AG04450 (cell line): Measurements from ENCODE around the gene SPOUT1. TPM values are rescaled to one million over a fixed set of nuclear protein-coding genes. Genes with fewer than 3 reads are reported as not detected.
A peak's percentile ranks its signal among the peaks of the same experiment; 100 is the strongest.

ENCODE experiments used
- CTCF ChIA-PET: fragments of 300-600, 350-600 bp; formaldehyde crosslinking; extraction: SDS; loops from one replicate; lab custom pipeline; 2022; ENCODE audit warnings: antibody characterized with exemption, inconsistent platforms; lab: Charles Lee
- POLR2A ChIA-PET: fragments of 350-600 bp; formaldehyde crosslinking; extraction: SDS; loops from one replicate; lab custom pipeline; 2021; ENCODE audit warnings: antibody characterized with exemption, inconsistent platforms; lab: Yijun Ruan, JAX
- DNase-seq: peaks from one replicate; pipeline ENCODE4 v3.0.0-alpha.2; 2011; ENCODE audit warnings: low read depth, low spot score
- H3K27ac ChIP-seq: one replicate; pipeline ENCODE4 v1.5.1; 2012; ENCODE audit warnings: low read depth, low read length, control low read depth
- H3K27me3 ChIP-seq: one replicate; pipeline ENCODE4 v1.6.0; 2012; ENCODE audit warnings: low read length; ENCODE audit not compliant: control insufficient read depth, insufficient read depth
- H3K4me3 ChIP-seq: 2 replicates; pipeline ENCODE4 v1.5.1; 2011; ENCODE audit warnings: mild to moderate bottlenecking, low read depth, low read length, control low read depth
- H3K9me3 ChIP-seq: 2 replicates; pipeline ENCODE4 v1.5.1; 2012; ENCODE audit warnings: low read length; ENCODE audit not compliant: control insufficient read depth, insufficient read depth
- polyA plus RNA-seq: library from polyadenylated mRNA; depleted of rRNA; stranded (reverse); fragments of >200 nt; gene quantifications from 2 replicates; pipeline ENCODE4 v1.2.3, GENCODE V29; 2011
- TF ChIP-seq, protein P1 (sequence below): IDR thresholded peaks from 2 replicates; pipeline ENCODE4 v1.5.1; 2011; ENCODE audit warnings: low read depth, low read length, control low read depth, inconsistent platforms

SPOUT1 gene
- polyA plus RNA-seq, 1 experiment, result 19.1 TPM

DNA sequence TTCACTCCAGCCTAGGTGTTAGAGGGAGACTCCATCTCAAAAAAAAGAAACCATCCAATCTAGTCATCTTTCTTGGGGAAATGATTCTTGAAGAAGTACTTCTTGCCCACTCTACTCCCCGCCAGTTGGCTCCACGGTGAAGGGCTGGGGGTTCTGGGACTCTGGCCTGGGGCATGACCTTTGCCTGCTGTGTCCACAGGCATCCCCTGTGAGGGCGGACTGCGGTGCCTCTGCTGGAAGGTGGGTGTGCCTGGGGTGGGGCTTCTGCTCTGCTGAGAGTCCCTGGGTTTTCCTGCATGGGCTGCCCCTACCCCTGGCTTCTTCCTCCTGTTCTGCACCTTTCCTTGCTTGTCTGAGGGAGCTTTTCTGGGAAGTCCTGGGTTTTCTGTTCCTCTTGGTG lies 39.1 kb downstream of the SPOUT1 start:
- Histone ChIP-seq H3K9me3 (peaks cover 3% of the 10 kb centered on the region; the same call in 1 of the 2 replicates), H3K27me3 (no peaks in the 10 kb centered on the region), H3K4me3 (no peak overlapping the region), H3K27ac (no peak overlapping the region)
- TF ChIP-seq, protein P1, sequence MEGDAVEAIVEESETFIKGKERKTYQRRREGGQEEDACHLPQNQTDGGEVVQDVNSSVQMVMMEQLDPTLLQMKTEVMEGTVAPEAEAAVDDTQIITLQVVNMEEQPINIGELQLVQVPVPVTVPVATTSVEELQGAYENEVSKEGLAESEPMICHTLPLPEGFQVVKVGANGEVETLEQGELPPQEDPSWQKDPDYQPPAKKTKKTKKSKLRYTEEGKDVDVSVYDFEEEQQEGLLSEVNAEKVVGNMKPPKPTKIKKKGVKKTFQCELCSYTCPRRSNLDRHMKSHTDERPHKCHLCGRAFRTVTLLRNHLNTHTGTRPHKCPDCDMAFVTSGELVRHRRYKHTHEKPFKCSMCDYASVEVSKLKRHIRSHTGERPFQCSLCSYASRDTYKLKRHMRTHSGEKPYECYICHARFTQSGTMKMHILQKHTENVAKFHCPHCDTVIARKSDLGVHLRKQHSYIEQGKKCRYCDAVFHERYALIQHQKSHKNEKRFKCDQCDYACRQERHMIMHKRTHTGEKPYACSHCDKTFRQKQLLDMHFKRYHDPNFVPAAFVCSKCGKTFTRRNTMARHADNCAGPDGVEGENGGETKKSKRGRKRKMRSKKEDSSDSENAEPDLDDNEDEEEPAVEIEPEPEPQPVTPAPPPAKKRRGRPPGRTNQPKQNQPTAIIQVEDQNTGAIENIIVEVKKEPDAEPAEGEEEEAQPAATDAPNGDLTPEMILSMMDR, result no peak
- ChIA-PET POLR2A (no interaction called here), CTCF (no interaction called here)
- no peak for DNase-seq

DNA sequence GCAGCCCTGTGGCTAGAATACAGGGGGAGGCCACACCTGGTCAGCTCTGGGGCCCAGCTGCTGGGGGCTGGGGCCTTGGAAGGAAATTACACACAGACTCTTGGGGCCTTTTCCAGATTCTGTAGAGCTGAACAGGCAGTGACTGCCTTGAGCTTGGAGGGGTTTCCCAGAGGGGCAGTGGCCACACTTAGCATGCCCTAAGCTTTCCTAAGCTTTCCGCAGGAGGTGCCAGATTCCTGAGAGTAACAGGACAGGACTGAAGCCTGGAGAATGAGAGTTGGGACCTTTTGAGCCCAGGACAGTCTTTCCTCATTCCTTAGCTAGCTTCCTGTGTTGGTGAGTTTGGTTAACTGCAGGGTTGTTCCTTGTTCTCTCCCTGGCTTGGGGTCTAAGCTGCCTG lies 41.1 kb downstream of the SPOUT1 start:
- TF ChIP-seq, protein P1, result no peak
- Histone ChIP-seq H3K27me3 (no peaks in the 10 kb centered on the region), H3K9me3 (peaks cover 3% of the 10 kb centered on the region; the same call in 1 of the 2 replicates), H3K27ac (no peak overlapping the region), H3K4me3 (peak overlapping the region; percentile 94)
- DNase-seq, result no peak
- ChIA-PET CTCF (interaction anchor here (2.4 to 2.7 kb wide), 2 partner anchors 30 to 86 kb away, joined by 8 to 17 read pairs; partner anchors contain the start of genes ENDOG and PKN3), POLR2A (interaction anchor here (0.6 to 1.5 kb wide), 4 partner anchors 18 to 200 kb away, joined by 3 to 8 read pairs (median 3); no protein-coding TSS in a partner anchor)

DNA sequence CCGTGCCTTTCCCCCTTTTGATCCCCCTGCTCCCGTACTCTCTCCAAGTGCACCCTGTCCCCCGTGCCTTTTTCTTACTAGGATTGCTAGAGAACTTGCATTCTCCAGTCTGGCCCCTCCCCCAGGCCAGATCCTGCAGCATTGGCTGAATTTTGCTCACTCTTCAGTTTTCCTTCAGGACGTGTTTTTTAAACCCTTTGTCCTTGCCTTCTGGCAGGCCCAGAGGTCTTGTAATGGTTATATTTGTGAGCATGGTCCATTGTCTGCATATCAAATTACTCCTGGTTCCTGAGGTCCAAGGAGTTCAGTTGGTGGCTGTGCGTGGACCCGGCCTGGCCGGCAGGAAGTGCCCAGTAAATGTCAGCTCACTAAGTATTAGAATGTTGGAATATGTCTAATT lies 41.9 kb downstream of the SPOUT1 start:
- H3K9me3 ChIP-seq, result peaks cover 3% of the 10 kb centered on the region; the same call in 1 of the 2 replicates
- no peak overlapping the region for H3K27ac ChIP-seq
- peak overlapping the region; percentile 94 for H3K4me3 ChIP-seq
- H3K27me3 ChIP-seq, result no peaks in the 10 kb centered on the region
- TF ChIP-seq, protein P1, result no peak
- CTCF ChIA-PET, result interaction anchor here (2.4 to 2.7 kb wide), 2 partner anchors 30 to 86 kb away, joined by 8 to 17 read pairs; partner anchors contain the start of genes ENDOG and PKN3
- POLR2A ChIA-PET, result no interaction called here
- no peak for DNase-seq

DNA sequence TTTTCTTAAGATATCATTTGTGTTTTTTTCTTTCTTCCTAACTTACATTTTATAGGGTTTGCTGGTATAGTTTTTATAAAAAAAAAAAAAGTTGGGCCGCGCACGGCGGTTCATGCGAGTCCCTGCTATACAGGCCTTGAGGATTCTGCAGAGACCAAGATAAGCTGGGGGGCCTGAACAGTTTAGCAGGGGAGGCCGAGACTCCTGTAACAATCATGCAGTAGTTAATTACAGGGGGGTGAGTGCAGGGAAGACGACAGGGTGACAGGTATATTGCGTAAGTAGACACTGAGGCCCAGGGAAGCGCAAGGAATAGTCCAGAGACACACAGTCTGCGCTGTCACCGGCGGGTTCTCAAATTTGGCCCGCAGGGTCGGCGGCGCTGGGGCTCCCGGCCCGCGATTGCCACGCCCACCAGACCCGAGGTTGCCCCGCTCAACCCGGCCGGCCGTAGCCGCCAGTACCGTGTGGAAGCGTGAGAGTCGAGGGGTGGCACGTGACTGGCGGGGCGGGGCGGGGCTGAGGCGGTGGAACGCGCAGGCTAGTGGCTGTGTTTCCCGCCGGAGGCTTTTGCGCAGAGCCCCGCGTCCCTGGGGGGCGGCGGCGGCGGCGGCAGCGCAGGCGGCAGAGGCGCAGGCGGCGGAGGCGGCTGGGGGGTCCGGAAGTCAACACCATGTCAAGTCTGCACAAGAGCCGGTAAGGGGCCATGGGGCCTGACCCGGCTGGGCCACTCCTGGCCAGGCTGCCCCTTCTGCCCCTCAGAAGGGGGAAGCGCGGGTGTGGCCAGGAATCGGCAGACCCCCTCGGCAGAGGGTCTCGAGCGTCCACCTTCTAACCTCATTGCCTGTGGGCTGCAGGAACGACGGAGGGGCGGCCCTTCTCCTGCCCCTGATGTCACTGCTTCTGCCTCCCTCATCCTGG lies 42.7 kb downstream of the SPOUT1 start, which contains the start of gene TBC1D13:
TSS of gene TBC1D13 (plus strand) at position 573 of the 921 bp plus-strand sequence. CDS start at position 674, 101 bp downstream.
- DNase-seq, result no peak
- H3K4me3 ChIP-seq, result peak within 1 kb of the TSS; percentile 94
- POLR2A ChIA-PET, result no interaction called here
- CTCF ChIA-PET, result interaction anchor here (2.7 kb wide), 1 partner anchor 85 kb away, joined by 8 read pairs; the partner anchor contains the start of gene PKN3
- TF ChIP-seq, protein P1, result no peak
- H3K27me3 ChIP-seq, result no peaks in the 10 kb centered on the region
- peaks cover 7% of the 10 kb centered on the region for H3K9me3 ChIP-seq
- peak within 1 kb of the TSS; percentile 52 for H3K27ac ChIP-seq
